Omental fat pad (tissue), 4 donors: ENCODE measurements around the gene CYP2F1. TPM values are rescaled to one million over a fixed set of nuclear protein-coding genes. Genes with fewer than 3 reads are reported as not detected.
"Not testable (repeated sequence)": the region's sequence is repeated elsewhere in the genome, so short reads cannot be mapped to it uniquely, and the experiment has no call there.

ENCODE experiments used
- ATAC-seq: fragments of 150-250 bp; one replicate; pipeline ENCODE4 v1.9.1; 2016; ENCODE audit warnings: mild to moderate bottlenecking, moderate library complexity; ENCODE audit not compliant: low FRiP score
- DNase-seq: peaks from one replicate; pipeline ENCODE4 v3.0.0-alpha.2; 2019; ENCODE audit warnings: low spot score
- total RNA-seq, 4 donors: library from RNA; depleted of rRNA; stranded (reverse); fragments of >200 nt; gene quantifications; one replicate each; pipeline ENCODE4 v1.1.0, GENCODE V29; 2016
- TF ChIP-seq, protein P1 (sequence below), 3 donors: fragments of 450-650 bp; IDR thresholded peaks; one replicate each; pipeline ENCODE4 v1.5.1; 2016 to 2017; ENCODE audit warnings: antibody characterized with exemption in 3 of 3, mild to moderate bottlenecking in 3 of 3, moderate library complexity in 2 of 3

Gene CYP2F1
- total RNA-seq, 4 donors from 2014 or later = not detected

DNA sequence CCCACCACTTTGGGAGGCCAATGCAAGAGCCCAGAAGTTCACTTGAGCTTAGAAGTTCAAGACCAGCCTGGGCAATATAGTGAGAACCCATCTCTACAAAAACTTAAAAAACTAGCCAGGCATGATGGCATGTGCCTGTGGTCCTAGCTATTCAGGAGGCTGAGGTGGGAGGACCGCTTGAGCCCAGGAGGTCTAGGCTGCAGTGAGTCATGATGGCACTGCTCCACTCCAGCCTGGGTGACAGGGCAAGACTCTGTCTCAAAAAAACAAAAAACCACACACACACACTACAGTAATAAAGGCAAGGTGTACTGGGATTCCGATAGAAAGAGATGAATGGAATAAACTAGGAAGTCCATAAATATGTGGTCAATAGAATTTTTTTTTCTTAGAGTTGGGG is 35.6 kb downstream of the CYP2F1 start:
- TF ChIP-seq, protein P1, sequence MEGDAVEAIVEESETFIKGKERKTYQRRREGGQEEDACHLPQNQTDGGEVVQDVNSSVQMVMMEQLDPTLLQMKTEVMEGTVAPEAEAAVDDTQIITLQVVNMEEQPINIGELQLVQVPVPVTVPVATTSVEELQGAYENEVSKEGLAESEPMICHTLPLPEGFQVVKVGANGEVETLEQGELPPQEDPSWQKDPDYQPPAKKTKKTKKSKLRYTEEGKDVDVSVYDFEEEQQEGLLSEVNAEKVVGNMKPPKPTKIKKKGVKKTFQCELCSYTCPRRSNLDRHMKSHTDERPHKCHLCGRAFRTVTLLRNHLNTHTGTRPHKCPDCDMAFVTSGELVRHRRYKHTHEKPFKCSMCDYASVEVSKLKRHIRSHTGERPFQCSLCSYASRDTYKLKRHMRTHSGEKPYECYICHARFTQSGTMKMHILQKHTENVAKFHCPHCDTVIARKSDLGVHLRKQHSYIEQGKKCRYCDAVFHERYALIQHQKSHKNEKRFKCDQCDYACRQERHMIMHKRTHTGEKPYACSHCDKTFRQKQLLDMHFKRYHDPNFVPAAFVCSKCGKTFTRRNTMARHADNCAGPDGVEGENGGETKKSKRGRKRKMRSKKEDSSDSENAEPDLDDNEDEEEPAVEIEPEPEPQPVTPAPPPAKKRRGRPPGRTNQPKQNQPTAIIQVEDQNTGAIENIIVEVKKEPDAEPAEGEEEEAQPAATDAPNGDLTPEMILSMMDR (IDR thresholded peaks at IDR 0.05) = no peak
- no peak for ATAC-seq

DNA sequence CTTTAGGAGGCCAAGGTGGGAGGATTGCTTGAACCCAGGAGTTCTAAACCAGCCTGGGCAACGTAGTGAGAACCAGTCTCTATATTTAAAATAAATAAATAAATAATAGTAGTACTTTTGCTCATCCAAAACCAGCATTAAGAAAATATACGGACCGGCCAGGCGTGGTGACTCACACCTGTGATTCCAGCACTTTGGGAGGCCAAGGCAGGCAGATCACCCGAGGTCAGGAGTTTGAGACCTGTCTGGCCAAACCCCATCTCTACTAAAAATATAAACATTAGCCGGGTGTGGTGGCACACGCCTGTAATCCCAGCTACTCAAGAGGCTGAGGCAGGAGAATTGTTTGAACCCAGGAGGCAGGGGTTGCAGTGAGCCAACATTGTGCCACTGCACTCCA is 36.8 kb downstream of the CYP2F1 start:
- not testable (repeated sequence) for ATAC-seq, DNase-seq

More for the DNA sequence above, 35.6 kb downstream of the CYP2F1 start:
- no peak for DNase-seq

DNA sequence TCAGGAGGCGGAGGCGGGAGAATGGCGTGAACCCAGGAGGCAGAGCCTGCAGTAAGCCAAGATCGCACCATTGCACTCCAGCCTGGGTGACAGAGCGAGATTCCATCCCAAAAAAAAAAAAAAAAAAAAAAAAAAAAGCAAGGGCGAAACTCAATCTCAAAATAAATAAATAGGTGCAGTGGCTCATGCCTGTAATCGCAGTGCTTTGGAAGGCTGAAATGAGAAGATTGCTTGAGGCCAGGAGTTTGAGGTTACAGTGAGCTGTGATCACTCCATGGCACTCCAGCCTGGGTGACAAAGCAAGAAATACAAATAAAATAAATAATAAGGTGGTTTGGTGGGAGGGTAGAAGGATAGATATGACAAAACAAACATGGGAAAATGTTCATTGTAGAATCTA is 39.8 kb downstream of the CYP2F1 start:
- TF ChIP-seq, protein P1 (IDR thresholded peaks at IDR 0.05) = no peak
- DNase-seq (no peak), ATAC-seq (no peak)

DNA sequence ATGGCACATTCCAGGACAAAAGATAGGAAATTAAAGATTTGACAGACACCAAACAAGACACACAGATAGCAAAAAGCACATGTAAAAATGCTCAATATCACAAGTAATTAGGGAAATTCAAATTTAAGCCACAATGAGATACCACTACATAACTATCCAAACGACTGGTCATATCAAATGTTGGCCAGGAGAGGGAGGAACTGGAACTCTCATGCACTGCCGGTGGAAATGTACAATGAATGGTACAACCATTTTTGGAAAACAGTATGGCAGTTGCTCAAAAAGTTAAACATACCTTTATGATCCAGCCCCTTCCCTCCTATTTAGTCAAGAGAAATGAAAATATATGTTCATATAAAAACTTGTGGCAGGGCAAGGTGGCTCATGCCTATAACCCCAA is 42.0 kb downstream of the CYP2F1 start:
- ATAC-seq (no peak), DNase-seq (no peak)
- TF ChIP-seq, protein P1 (IDR thresholded peaks at IDR 0.05) = no peak

DNA sequence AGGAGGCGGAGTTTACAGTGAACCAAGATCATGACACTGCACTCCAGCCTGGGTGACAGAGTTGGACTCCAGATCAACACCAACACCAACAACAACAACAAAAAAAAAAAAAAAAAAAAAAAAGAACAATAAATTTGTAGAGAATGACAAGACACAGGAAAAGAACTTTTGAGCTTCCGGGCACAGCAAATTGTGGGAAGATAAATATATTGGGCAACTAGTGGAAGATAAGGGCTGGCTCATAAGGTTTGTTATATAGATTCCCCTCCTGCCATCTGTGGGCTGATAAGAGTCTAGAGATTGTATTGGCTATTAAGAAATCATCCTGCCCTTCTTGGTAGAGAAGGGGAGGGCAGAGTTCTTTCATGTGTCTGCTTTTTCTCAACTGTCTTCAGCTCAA is 45.6 kb downstream of the CYP2F1 start:
- TF ChIP-seq, protein P1 (IDR thresholded peaks at IDR 0.05) = no peak
- ATAC-seq (no peak), DNase-seq (no peak)

DNA sequence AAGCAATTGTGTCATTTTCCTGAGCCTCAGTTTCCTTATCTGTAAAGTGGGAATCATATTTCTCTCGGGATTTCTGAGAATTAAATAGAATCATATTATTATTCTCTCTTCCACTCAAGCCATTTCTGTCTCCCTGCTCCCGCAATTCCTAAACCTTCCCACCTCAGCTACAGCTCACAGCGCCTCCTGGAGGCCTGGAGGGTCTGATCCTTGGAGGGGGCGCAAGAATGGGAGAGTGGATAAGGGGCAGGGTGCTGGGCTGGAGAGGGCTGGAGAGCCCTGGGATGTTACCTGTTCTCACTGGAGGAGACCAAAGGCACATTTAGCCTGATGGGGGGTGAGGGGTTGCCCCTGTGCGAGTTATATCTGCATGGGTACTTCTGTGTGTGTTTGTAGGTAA is 47.7 kb downstream of the CYP2F1 start:
- DNase-seq (no peak), ATAC-seq (no peak)
- TF ChIP-seq, protein P1 (IDR thresholded peaks at IDR 0.05) = no peak

DNA sequence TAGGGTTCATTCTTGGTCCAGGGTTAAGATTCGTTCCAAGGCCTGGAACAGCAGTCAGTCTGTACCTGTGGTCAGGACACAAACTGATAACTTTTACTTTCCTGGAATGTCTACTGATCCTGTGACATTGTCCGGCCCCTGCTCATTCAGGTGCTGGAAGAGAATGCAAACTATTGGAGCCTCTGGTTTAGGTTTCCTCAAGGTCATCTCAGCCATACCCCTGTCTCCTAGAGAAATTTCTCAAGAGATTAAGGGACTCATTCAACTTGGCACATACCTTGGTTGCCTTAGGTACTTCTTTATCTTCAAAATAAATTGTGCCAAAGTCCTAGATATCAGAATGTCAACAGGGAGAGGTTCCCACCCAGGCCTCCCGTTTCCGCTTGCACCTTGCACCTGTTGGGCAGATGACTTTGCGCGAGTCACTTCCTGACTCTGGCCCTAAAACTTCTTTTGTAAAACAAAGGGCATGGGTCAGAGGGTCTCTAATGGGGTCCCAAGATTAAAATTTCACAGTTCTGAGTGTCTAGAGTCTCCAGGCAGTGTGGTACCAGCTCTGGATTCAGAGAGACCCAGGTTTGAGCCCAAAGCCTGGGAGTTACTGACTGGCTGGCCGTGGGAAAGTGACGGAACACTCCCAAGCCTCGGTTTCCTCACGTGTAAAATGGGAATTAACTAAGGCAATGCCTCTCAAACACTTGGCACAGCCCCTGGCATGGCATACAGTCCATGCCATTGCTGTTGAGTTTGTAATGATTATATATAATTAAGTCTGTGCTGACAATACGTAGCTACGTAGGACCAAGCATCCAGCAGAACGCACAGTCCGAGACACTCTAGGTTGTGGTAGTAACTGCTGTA is 52.9 kb downstream of the CYP2F1 start:
- ATAC-seq = no peak
- DNase-seq = no peak
- TF ChIP-seq, protein P1 (IDR thresholded peaks at IDR 0.05) = no peak
